Testis (tissue), 2 donors: ENCODE measurements around the gene MAMSTR.

Source experiments
- POLR2A ChIP-seq: fragments of 450-650 bp; IDR thresholded peaks from one replicate; pipeline ENCODE4 v1.6.1; 2017; ENCODE audit warnings: antibody characterized with exemption, mild to moderate bottlenecking, moderate library complexity
- TF ChIP-seq, protein P1 (sequence below), 3 experiments: fragments of 450-650 bp in 2 of 3; fragments of 200-600 bp in 1 of 3; sonication (generic) in 1 of 3; IDR thresholded peaks; one replicate each; pipeline ENCODE4 v1.5.1; 2016 to 2019; ENCODE audit warnings: antibody characterized with exemption in 3 of 3, mild to moderate bottlenecking in 2 of 3, moderate library complexity in 1 of 3

DNA sequence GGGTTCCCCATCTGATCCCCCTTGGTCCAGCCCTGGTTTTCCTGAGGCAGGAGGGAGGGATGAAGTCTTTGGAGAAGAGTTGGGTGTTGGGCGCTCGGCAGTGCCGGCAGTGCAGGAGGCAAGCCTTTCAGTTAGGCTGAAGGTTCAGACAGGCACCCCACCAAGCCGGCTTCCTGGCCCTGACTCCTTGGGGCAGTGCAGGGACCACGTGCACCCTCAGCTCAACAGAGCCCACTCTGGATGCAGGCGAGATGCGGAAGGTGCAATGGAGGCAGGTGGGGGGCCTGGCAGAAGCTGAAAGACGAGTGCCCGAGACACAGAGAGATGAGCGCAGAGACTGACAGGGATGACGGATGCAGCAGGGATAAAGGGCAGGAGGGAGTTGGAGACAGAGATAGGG, 11.1 kb downstream of the MAMSTR start:
- TF ChIP-seq, protein P1, sequence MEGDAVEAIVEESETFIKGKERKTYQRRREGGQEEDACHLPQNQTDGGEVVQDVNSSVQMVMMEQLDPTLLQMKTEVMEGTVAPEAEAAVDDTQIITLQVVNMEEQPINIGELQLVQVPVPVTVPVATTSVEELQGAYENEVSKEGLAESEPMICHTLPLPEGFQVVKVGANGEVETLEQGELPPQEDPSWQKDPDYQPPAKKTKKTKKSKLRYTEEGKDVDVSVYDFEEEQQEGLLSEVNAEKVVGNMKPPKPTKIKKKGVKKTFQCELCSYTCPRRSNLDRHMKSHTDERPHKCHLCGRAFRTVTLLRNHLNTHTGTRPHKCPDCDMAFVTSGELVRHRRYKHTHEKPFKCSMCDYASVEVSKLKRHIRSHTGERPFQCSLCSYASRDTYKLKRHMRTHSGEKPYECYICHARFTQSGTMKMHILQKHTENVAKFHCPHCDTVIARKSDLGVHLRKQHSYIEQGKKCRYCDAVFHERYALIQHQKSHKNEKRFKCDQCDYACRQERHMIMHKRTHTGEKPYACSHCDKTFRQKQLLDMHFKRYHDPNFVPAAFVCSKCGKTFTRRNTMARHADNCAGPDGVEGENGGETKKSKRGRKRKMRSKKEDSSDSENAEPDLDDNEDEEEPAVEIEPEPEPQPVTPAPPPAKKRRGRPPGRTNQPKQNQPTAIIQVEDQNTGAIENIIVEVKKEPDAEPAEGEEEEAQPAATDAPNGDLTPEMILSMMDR (IDR thresholded peaks at IDR 0.05), result no peak
- no peak for TF ChIP-seq POLR2A
